ENCODE results near the gene NOPCHAP1.

DNA sequence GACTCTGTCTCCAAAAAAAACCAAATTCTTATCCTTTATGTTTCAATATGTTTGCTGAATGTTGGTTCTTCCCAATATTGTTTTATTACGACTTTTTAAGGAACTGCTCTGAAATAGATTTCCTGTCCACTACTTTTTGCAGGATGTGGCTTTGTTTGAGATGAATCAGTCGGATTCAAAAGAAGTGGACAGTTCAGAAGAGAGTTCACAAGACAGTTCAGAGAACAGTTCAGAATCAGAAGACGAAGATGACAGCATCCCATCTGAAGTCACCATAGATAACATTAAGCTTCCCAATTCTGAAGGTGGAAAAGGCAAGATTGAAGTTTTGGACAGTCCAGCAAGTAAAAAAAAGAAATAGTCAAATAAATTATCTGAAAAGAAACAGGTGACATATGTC is 8.2 kb downstream of the NOPCHAP1 start:
- TF ChIP-seq CTCF (IDR thresholded peaks at IDR 0.05) (no peak), POLR2A (IDR thresholded peaks at IDR 0.05) (no peak)
